NCI-H187 (cell line): ENCODE measurements around the gene AKAP9.
A peak's percentile ranks its signal among the peaks of the same experiment; 100 is the strongest.
"Not testable (repeated sequence)": the region's sequence is repeated elsewhere in the genome, so short reads cannot be mapped to it uniquely, and the experiment has no call there.

ENCODE experiments used
- DNase-seq, 2 experiments: peaks; one replicate each; lab custom pipeline; 2025; lab: John Stamatoyannopoulos, UW

AKAP9 gene

DNA sequence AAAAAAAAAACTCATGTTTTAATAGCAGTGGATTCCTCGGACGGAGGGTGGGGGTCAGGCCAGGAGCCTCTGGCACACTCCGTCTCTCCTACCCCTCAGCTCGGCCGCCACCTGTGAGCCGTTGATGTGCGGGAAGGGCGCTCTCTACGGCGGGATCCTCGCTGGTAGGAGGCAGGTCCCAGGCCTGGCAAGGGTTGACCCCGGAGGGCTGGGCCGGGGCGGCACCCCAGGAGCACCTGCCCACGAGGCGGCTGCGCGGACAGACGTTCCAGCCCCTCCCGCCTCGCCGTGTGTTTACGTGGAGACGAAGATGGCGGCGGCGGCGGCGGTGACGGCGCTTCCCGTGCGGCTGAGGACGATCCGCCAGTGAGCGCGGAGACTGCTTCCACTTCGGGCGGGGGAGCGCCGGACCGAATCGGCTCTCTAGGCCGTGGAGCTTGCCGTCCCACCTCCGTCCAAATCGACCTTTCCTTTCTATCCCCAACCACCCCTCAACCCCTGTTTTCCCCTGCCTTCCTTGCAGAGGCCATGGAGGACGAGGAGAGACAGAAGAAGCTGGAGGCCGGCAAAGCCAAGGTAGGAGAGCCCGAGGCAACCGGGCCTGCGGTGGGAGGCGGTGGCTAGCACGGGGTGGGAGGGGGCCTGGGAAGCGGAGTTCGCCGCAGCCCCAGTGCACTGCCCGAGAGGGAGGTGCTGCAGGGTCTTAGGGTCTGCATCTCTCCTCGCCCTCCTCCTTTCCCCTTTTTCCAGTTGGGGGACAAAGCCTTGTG lies at the start of gene AKAP9:
Gene AKAP9 (plus strand): TSS at position 291 of the 770 bp plus-strand sequence. CDS start 238 bp downstream, at position 529.
- peak; percentile 92 for DNase-seq

GRCh38 chr7:91892099-91892705 lies 48.5 kb upstream of the AKAP9 start:
- no peak for DNase-seq

DNA sequence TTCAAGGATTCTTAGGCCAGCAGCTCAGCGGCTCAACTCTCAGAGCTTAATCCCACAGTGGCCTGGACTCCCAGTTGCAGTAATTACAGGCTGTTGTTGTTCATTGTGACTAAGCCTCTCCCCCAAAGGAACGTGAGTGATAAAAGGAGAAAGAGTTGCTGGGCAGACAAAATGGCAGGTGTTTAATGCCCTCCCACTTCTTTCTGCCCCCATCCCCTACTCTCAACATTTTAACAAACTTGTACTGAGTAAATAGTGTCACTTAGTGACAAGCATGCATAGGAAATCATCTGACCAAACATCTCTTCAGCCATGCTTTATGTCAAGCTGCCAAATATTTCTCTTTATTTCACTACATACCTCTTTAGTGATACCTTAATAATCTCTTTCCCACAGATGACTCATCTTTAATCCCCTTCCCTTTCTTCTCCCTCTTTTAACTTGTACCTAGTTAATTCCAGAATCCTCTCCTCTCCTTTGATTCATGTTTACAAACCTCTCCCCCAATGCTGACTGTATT lies 47.8 kb upstream of the AKAP9 start:
- no peak for DNase-seq

DNA sequence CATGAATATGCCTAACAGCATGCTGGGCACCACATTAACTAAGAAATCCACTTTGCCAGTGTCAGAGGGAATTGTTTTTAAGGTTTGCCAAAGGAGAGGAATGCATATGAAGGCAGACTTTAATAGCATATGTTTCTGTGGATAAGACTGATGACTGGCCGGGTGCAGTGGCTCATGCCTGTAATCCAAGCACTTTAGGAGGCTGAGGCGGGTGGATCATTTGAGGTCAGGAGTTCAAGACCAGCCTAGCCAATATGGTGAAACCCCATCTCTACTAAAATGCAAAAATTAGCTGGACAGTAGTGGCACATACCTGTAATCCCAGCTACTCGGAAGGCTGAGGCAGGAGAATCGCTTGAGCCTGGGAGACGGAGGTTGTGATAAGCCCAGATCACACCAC lies 47.0 kb upstream of the AKAP9 start:
- DNase-seq: not testable (repeated sequence)

GRCh38 chr7:91894781-91895480 lies 45.7 kb upstream of the AKAP9 start:
- no peak for DNase-seq

GRCh38 chr7:91898240-91898992 lies 42.2 kb upstream of the AKAP9 start:
- DNase-seq: no peak

DNA sequence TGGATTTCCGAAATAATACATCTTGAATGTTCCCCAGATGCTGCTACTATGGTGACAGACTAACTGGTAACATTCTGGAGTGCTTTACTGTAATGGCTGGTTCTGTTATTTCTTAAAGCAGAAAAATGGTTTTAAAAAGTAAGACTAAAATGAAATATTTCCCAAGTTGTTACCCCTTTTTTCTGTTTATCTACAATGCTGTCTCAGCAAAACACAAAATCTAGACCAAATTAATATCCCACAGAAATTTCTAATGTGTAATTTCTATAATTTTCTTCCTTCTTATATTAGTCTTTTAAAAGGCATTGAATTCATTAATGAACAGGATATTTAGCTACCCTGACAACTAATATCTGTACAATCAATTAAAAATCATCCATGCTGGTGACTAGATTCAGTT lies 41.1 kb upstream of the AKAP9 start:
- no peak for DNase-seq

GRCh38 chr7:91910171-91910570 lies 30.5 kb upstream of the AKAP9 start:
- no peak for DNase-seq

DNA sequence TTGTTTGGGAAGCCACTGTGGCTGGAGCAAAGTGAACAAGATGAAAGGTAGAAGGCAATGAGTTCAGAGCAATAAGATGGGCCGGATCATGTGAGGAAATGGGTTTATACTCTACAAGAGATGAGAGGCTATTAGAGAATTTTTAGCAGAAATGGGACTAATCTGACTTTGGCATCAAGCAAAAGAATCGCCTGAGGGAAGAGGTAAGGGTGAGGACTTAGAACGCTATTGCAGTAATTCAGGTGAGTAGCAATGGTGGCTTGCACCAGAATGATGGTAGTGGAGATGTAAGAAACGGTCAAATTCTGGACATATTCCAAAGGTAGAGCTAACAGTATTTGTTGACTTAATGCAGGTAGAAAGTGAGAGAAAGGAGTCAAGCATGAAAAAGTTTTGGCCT lies 29.5 kb upstream of the AKAP9 start:
- no peak for DNase-seq

DNA sequence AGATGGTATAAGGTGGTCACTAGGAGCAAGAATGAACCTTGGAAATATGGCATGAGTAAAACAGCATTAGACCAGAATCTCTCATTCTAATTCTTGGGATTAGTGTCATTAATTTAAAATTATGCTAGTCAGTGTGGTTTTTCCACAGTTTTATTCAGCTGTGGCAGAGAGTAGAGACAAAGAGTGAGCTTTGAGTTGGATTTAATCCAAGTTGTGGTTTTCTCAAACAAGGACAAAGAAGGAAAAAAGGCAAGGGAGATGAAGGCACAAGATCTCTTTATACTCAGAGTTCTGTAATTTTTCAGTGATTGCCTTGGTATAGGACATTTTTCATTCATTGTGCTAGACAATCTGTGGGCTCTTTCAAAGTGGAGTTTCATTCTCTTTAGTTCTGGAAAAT lies 28.2 kb upstream of the AKAP9 start:
- DNase-seq: no peak

GRCh38 chr7:91913612-91914011 lies 27.1 kb upstream of the AKAP9 start:
- no peak for DNase-seq

DNA sequence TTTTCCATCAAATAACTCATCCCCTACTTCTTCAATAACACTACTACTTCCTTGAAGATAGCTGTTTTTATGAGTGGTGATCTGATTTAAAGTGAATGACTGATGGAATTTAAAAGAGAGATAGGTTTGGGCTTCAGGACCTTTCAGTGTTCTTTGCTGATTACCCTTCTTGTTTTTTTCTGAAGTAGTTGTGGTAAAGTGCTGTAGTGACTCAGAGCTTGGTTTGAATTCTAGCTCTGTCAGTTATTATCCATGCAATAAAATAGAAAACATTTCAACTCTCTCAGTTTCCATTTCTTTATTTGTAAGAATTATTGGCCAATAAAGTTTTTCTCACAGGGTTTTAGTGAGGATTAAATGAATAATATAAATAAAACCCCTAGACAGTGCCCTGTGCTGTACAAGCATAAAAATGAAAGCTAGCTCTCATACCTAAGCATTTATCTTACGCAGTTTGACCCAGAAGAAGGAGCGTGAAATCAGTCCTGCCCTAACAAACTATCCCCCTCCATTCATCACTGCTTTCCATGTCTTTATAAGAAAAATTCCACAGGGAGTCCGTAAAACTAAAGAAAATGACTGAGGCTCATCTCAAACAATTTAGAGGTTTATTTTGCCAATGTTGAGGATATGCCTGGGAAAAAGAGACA lies 25.1 kb upstream of the AKAP9 start:
- no peak for DNase-seq

DNA sequence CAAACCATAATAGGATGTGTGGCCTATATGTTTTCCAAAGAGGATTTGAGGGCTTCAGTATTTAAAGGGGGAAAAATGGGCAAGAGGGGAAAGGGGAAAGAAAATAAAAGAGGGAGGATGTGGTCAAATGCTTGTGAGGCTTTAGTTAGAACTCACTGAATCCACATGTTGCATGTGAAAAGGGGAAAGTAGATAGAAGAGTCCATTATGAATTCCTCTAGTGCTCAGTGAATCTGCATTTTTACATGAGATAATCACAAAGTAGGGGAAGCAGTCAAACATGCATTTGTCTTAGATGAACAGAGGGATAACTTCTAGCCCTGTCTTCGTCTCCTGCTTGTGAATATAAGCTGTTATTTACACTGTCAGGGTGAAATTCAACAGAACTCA lies 24.6 kb upstream of the AKAP9 start:
- no peak for DNase-seq

DNA sequence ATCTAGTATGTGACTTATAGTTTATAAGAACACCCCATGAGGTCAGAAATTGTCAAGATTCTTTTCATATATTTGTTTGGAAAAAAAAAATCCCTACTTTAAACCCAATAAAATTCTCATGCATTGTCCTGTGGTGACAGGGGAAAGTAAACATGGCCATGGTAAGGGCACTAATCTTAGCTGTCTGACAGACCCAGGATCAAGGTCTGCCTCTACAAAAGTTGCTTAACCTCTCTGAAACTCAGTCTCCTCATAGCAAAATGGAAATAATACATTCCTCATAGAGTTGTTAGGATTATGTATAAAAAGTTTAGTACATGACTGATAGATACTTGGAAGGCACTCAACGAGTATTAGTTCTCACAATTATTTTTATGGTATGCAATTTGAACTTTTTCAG lies 22.3 kb upstream of the AKAP9 start:
- no peak for DNase-seq

GRCh38 chr7:91922857-91923256 lies 17.8 kb upstream of the AKAP9 start:
- DNase-seq: no peak

- DNase-seq: no peak
Observed at GRCh38 chr7:91927912-91928311, 12.8 kb upstream of the AKAP9 start.

GRCh38 chr7:91929463-91929862 lies 11.2 kb upstream of the AKAP9 start:
- no peak for DNase-seq

DNA sequence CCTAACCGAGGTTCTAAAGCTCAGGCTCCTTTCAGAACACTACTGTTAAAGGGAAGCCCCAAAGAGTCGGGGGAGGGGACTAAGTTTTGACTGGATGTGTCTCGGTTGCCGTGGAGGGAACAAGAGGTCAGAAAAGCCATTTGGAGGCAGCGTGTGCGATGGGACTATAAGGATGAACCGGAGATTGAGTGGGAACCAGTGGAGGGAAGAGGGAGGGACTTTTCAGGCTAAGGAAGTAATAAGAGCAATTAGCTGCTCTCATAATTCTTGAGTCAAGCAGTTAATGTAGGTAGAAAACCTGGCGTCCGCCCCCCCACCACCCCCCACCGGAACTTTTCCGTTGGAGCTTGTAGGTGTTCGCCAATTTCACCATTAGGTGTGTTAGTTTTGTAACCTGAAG lies 491 bp upstream of the AKAP9 start:
- peak in 1 of 2 experiments; percentile 17 for DNase-seq

- peak; percentile 12 to 63 for DNase-seq
Observed at GRCh38 chr7:91941450-91941849, 788 bp downstream of the AKAP9 start.

DNA sequence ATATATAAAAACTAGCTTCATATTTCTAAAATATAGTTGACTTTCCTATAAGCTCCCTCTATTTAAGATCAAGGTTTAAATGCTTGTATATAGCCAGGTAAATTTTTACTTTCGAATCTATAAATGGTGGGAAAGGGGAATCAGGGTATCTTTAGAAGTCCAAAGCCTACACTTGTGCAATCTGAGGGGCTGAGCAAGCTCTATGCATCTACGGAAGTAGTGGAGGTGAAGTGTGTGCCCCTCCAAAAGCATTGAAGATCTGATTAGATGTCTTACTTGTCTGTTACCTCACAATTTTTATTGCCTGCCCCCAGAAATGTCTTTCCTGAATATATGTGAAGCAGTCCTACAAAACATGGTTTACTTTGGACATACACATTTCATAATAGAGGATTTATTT lies 1.6 kb downstream of the AKAP9 start:
- no peak for DNase-seq

DNA sequence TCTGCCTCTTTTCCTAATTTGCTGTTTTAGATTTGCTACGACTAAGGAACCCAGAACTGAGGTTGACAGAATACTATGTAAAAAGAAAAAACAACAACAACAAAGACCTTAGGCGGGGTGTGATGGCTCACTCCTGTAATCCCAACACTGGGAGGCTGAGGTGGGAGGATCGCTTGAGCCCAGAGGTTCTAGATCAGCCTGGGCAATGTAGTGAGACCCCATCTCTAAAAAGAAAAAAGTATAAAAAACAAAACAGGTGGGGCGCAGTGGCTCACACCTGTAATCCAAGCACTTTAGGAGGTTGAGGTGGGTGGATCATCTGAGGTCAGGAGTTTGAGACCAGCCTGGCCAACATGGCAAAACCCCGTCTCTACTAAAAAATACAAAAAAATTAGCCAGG lies 4.3 kb downstream of the AKAP9 start:
- DNase-seq: not testable (repeated sequence)

DNA sequence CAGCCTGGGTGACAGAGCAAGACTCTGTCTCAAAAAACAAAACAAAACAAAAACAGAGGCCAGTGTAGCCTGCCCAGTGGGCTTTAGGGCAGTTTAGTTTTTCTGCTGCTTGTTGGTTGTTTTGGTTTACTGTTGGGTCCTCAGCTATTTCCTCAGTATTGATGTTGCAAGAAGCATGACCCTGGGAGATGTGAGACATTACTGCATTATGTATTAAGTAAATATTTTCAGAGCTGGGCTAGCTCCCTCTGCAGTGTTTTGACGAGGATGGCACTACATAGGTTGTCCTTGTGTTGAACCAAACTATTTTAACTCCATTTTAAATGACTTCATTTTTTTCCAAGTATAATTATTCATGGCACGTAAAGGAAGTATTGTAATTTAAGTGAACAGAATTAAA lies 4.8 kb downstream of the AKAP9 start:
- no peak for DNase-seq
